ENCODE measurements around the gene MPPED2.

Gene MPPED2, protein sequence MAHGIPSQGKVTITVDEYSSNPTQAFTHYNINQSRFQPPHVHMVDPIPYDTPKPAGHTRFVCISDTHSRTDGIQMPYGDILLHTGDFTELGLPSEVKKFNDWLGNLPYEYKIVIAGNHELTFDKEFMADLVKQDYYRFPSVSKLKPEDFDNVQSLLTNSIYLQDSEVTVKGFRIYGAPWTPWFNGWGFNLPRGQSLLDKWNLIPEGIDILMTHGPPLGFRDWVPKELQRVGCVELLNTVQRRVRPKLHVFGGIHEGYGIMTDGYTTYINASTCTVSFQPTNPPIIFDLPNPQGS

DNA sequence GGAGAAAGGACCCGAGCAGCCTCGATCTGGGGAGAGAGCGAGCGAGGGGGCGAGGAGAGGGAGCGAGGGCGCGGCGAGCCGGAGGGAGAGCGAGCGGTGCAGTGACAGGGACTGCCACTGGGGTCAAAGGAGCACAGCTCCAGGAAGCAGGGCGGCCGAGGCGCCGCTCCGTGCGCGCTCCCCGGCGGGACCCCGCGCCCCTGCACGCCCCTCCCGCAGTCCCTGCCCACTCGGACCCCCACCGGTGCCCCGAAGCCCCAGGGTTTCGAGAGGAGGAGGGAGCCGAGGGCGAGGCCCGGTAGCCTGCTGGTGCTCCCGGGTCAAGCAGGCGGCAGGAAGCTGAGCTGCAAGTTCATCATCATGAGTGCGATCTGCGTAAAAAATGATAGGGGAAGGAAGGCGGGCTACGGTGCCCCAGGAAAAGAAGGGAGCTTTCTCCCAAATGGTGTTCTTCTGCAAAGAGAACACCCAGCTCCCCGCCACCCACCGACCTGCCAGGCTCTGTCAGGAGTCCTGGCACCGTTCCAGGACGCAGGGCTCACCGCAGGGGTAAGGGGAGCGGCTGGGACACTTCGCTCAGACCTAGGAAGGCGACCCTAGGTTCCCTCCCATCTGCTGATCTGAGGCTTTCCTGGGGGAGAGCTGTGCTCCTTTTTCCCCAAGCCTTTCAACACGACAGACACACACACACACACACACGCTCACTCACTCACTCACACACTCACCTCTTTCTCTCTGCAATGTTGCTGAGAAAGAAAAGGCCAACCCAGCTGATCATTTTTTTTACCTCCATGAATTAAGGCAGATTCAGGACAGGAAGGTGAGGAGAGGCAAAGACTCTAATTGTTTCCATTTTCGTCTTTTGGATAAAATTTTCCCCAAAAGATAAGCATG, at the start of gene MPPED2:
Gene MPPED2 (minus strand): TSS at position 103 of the 894 bp plus-strand sequence. CDS start 5,980 bp downstream, outside the sequence.
- DNase-seq, result no peak

DNA sequence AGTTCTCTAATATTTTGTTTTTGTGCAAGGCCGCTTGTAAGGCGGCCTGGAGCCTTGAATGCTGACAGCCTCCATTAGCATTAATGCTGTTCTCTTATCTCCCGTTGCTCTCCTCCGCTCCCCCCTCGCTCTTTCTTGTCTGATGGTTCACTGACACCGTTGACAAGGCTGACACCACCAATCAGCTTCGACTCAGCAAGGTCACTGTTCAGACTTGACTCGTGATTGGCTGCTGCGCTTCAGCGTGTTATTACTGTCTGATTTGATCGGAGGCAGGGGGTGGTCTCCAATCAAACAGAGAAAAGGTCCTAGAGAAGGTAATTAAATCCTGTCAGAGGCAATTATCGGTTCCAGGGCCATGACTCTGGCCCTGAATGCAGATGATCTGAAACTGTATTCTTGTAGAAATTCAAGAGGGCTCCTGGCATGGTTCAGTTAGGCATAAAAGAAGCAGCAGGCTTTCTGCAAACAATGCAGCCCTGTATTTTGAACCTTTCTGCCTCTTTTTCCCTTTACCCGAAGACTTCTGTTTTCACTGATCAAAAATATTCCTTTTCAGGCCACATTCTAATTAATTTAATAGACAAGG, 49.3 kb upstream of the MPPED2 start:
- no peak for DNase-seq

DNA sequence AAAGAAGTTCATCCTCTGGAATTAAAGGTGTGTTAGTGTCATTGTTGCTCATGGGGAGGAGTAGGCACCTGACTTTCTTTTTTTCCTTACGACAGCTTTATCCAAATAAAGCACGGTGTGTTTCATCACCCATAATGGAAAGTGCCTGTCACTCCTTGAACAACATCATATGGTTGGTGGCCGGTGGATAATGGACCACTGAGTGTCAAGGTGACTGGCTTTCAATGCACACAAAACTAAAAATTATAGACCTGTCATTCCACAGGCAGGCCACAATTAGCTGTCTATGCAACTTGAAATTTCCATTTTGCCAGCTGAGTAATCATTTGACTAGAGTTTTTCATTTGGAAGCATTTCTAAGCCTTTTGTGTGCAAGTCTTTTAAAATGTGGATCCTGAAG, 45.0 kb upstream of the MPPED2 start:
- no peak for DNase-seq

DNA sequence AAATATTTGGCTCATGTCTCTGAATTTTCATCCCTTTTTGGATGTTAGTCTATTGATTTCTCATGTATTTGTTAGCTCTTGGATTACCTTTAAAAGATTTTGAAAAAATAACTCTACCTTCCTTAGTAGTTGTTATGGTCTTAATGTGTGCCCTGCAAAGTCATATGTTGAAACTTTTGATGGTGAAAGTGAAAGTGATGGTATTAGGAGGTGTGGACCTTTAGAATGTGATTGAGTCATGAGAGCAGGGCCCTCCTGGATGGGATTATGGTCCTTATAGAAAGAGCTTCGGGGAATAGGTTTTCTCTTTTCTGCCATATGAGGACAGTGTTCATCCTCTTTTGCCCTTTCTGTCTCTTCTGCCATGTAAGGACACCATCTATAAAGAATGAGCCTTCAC, 33.6 kb upstream of the MPPED2 start:
- no peak for DNase-seq

DNA sequence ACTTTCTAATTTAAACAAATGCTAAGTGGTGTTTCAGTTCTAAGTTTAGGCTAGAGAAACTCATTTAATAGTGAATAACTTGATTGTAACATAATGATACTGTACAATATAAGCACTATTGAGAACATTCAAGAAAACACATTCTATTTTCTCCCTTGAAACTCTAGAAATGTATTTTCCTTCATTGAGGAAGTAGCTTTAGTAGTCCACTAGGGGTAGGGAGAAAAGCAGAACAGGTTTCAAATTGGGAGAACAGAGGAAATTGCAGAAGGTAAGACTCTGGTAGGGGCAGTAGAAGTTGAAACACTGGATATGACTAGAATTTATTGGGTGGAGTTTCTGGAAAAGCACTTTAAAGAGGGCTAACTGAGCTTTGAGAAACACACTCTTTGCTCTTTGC, 31.6 kb upstream of the MPPED2 start:
- no peak for DNase-seq

DNA sequence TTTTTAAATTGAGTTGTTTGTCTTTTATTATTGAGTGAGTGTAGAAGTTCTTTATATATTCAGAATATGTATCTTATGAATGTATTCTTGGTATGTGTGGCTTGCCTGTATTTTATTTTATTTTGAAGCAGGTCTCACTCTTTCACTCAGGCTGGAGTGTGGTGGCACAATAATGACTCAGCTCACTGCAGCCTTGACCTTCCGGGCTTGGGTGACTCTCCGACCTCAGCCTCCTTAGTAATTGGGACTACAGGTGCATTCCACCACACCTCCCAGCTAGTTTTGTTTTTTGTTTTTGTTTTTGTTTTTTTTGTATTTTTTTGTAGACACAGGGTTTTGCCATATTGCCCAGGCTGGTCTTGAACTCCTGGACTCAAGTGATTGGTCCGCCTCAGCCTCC, 24.5 kb upstream of the MPPED2 start:
- DNase-seq, result no peak

DNA sequence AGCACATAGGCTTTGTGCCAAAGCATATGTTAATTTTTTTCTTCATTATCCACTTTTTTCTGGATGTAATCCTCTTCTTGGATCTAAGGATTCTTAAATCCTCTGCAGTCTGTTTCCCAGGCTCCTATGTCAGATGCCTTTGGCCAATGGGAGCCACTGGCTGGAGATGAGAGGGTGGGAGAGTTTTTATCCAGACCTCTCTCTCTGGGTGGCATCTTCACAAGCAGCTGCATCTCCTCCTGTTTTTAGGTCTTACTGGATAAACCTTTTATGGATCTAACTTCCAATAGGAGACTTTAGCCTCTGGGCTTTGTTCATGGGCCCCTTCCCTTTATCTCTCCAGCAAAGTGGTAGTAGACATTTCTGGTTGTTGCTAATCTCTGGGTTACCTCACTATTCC, 22.4 kb upstream of the MPPED2 start:
- no peak for DNase-seq

DNA sequence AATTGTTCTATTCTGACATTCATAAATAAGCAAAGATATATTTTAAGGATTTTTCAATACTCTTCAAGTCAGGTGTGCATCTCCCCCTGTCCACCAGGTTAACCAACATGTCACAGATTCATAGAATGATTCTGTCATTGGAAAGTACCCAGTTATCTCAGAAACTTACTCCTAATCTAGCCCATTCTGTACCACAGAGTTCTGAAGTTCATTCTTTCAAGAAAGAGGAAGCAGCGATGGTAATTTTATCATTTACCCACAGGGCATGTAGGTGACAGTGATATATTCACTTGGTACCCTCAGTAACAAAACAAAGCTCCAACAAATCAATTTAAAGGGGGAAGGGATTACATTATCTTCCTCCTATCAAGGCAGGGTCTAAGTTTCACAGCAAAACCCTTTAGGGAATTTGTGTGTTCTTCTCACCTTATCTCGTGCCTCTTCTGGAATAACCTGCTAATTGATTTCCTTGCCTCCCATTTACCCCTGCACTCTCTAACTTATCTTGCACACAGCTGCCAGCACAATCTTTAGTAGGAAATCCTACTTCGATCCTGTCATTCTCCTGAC, 19.0 kb upstream of the MPPED2 start:
- DNase-seq, result no peak

DNA sequence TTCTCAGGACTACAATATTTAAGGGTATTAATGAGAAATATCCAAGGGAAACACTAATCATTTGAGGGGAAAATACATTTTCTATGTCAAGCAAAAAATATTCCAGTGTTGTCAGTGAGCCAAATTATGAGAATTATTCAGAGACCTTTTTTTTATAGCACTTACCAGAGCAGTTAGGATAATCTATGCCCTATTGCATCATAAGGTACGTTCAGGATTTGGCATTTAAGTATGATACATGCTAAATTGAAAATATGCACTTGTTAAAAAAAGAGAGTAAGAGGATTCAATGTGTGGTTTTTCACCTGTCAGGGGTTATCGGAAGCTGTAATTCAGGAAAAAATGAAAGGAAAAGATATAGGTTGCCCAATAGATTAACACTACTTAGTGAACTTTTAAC, 17.2 kb upstream of the MPPED2 start:
- DNase-seq, result no peak

DNA sequence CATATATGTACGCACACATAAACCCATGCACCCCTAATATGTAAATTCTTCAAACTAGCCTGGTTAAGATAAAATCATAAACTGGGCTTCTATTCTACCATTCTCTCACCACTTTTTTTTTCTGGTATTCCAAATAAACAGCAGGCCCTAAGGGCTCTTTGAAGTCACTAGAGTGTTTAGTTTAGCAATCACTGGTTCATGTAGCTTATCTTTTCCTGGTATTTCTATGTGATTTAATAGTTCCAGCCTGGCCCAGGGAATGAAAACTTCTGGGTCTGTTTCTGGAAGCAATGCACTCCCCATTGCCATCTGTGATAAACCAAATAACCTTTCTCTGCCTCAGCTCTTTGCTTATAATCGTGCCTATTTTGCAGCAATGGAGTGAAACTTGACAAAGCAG, 10.7 kb upstream of the MPPED2 start:
- DNase-seq, result no peak

DNA sequence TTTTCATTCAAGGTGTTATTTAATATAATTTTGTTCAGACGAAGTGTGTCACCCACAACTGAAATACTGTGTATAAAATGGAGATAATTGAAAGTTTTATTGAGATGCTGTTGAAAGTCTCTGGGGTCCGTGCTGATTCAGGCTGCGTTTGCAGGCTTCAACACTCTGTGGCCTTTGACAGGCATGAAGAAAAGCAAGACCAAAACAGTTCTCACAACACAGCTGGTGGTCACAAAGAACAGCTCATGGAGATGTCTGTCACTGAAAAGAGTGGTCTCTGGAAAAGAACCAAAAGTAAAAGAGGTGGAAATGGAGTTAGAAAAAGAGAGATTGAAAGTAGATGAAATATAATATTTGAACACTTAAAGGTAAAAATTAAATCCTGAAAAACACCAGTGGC, 9.8 kb upstream of the MPPED2 start:
- DNase-seq, result no peak

DNA sequence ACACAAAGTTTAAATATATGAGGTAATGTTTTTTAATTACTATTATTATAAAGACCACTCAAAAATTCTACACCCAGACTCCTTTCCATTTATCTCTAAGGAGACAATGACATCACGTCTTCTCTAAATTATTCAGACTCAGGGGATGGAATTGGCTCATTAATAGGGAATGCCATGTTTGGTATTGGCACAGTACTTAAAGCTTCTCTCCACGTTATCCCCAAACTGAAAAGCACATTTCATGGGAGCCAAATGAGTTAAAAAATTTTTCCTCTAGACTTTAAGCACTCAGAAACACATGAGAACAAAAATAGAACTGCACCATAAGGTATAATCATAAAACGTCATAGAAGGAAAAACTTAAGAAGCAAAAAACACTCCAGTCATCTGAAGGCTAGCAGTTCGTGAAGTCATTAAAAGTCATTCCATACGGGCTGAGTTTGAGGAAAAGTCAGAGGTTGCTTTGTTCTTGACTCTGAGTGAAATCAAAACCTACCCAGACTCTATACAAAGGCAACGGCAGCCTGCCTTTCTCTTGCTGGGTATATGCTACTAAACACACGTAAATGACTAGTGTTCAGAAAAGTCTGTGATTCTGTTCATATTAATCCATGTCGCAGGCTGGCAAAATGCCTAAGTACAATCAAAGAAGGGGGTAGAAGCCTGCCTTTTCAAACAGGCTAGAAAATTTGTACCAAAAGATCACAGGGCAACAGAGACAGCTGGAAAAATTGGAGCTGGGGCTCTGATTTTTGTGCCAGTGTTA, 8.7 kb upstream of the MPPED2 start:
- no peak for DNase-seq

DNA sequence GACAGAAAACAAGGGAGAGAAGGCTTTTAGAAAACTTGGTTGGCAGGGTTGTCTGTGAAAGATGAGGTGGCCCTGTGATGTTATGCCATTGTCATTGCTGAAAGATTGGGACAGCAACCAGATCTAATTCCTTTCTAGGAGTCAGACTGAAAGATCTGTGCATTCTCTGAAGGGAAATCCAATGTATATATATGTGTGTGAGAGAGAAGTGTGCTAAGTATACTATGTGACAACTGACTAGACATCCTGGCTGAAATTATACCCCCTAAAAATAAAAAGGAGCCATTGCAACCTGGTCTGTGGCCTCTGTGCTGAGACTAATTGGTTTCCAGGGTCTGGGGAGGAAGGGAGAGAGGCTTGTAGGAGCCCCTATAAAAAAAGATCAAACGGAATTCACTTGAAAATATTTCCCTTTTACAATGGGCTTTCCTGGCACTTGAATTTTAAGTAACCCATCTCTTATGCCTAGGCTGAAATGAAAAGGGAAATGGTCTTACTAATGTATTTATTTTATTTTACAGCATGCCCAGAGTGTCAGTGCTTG, 1.2 kb upstream of the MPPED2 start:
- DNase-seq, result no peak

DNA sequence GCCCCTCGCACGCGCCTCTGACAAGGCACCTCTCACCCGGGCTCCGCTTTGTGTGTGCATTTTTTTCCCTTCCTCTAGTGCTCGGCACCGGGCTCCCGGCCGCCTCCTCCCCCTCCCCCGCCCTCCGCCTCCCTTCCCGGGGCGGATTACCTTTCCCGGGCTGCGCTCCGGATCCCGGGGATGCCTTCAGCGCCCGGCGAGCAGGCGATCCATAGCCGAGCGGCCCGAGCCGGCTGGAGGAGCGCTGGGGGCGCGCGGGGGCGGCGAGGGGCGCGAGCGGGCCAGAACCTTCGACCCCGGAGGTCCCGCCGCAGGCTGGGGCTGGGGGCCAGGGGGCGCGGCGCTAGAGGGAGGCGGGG, 282 bp downstream of the MPPED2 start:
- DNase-seq, result no peak

DNA sequence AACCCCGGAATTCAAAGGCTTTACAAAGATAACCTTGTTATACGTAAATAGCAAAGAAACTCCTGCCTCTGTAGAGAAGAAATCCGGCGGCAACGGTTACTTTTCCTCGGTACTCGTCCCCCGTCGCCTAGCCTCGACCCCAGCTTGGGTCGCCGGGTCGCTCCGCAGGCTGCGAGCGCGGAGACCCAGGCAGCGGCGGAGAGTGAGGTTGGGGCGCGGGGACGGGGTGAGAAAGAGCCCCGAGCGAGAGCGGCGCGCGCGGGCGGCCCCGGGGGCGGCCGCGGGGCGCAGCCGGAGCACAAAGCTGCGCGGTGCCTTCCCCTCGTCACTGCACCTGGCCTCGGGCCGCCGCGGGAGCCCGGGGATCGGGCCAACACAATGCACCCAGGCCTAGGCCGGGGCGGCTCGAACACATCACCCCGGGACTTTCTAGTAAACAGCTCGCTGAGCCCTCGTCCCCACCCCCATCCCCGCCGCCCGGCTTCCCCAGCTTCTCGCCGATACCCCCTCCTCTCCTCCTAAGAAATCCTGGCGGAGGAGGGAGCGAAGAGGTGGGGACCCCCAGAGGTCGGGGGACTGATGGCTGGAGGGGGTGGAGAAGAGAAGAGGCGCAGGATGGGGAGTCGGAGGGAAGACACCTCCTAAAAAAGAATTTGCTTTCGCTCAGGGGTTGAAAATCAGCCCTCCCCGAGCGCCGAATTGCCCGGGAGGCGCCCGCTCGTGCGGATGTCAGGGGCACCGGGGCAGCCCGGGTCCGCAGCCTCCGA, 845 bp downstream of the MPPED2 start:
- no peak for DNase-seq

DNA sequence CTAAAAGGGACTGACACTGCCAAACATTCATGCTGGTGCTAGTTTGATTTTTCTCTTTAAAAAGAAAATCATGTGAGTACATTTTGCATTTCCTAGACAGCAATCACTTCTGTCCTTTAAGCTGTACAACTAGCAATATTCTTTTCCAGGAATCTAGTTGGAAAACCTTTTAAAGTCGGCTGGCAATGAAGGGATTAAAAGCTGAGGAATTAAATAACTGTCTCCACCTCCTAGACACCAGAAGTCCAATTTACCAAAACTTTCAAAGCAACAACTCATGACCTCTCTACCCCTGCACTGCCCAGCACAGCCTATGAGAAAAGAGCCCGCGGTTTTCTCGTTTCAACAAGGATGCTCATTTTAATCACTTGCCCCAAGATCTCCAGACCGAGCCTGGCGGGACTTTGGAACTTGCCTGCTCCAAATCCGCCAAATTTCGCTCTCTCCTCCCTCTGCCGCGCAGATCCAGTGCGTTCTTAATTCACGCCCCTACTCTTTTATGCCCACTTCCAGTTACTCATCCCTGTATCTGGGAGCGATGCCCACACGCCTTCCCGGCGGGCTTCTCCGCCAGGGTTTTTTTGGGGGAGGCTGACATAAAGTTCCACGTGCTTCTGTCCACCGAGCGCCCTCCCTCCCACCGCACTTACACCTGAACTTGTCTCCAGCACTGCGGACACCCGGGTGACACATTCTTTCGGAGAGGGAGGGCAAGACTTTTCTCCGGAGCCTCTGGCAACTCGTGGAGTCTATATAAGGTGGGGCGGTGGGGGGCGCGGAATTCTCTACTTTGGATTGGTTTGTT, 2.5 kb downstream of the MPPED2 start:
- no peak for DNase-seq

DNA sequence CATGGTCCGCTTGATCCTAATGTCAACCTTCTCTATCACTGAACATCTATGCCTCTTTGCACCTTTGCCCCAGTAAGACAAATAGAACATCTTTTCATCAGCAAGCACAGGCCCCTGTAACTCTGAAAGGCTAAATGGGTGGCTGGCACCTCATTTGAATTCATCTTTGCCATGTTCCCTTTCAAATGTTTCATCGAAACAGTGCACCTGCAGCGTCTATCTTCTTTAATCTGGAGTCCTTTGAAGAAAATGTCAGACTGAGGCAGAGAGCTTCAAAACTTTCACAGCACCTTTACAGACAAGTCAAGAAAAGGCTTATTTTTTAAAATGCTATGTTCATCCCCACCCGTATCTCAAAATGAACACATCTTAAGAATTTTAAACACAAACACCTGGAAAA, 3.4 kb downstream of the MPPED2 start:
- no peak for DNase-seq

DNA sequence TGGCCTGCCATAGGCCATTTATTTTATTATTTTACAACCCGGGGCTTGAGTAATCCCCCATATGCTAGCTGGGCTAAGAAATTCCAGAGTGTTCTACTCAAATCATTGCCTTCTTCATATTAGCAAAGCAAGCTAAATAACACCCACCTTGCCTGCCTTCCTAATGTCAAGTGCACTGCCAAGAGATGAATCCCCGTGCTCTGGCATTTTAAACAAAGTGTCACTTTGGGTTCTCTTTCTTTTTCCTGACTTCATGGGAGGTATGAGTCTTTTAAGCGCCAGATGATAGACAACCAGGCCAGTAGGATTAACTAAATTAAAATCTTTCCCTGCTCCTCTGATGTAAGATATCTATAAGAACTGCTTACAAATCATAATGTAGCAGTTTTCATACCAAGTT, 4.5 kb downstream of the MPPED2 start:
- DNase-seq, result no peak

DNA sequence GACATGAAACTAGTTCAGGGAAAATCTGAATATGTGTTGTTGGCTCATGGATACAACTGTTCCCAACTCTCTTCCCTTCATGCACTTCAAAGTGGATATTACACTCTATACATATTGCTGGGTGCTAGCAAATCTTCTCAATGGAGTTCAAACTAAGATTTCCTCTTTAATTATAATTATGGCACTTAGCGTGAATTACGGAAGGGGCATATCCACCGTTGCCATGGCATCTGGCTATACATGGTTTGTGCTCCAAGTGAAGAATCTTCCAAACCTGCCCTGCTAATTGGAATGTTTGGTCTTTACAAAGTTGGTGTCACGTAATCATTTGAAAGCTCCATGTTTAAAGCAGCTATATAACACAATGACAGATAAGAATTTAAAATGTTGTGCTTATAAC, 5.6 kb downstream of the MPPED2 start:
- no peak for DNase-seq

DNA sequence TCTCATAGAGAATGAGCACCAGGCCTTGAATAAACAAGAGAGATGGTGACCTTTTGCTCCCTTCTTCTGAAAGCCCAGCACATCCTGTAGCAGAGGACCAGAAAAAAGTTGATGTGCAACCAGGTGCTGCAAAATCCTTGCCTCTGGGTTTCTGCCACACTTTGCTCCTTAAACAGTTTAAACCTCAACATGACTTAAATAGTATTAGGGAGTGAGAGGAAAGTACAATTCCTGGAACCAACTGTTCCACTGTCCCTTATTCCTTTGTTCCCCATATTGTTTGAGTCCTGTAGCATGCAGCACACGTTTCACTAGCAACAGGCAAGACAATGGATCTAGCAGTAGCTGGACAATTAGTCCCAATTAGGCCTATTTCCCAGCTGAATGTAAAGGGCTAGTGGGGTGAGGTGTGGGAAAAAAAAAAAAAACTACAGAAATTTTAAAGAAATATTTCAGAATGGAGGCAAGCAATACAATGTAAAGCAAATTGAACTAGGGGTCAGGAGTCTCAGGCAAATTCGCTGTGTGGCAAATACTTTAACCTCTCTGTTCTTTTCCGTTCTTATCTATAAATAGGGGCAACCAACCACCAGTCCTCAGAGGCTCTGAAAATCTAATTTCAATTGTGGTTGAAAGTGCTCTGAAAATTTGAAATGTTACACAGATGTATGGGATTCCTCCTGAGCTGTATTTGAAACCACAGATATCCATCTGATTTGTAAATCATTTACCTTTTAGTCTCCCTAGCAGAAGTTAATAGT, 6.6 kb downstream of the MPPED2 start:
- DNase-seq, result no peak

All from stimulated activated CD4-positive, alpha-beta T cell treated with anti-CD3 and anti-CD28 coated beads, Interleukin-12 subunit alpha, Interleukin-12 subunit beta, amount 100 ng/mL, for 4 hours (primary cell).